Measurements from ENCODE around the gene CPNE6.

GRCh38 chr14:24127673-24128072 is 56.3 kb downstream of the CPNE6 start:
- TF ChIP-seq CTCF (IDR thresholded peaks at IDR 0.05 in 2 of 3, conservative IDR thresholded peaks at IDR 0.05 in 1 of 3; ENCODE audit: borderline replicate concordance in 1 of 3, insufficient read depth in 1 of 3, low read depth in 2 of 3, low read length in 2 of 3) = no peak
- no peak for TF ChIP-seq POLR2A (IDR thresholded peaks at IDR 0.05; ENCODE audit: borderline replicate concordance, extremely low read depth, insufficient read depth, insufficient read length)
- TF ChIP-seq EZH2 (IDR thresholded peaks at IDR 0.05) = no peak
- no peak for TF ChIP-seq MAX (IDR thresholded peaks at IDR 0.05)
- TF ChIP-seq RAD21 (IDR thresholded peaks at IDR 0.05; ENCODE audit: low read depth) = no peak
- TF ChIP-seq POLR2AphosphoS5 (IDR thresholded peaks at IDR 0.05; ENCODE audit: low read depth, low read length) = no peak
- TF ChIP-seq SIN3A (IDR thresholded peaks at IDR 0.05; ENCODE audit: low read depth) = no peak
- TF ChIP-seq ZFX (IDR thresholded peaks at IDR 0.05) = no peak
- TF ChIP-seq ATF3 (IDR thresholded peaks at IDR 0.05) = no peak
- TF ChIP-seq REST (IDR thresholded peaks at IDR 0.05; ENCODE audit: low read depth) = no peak

Data from HCT116 (cell line).